Measurements from ENCODE around the gene METTL24. TPM values are rescaled to one million over a fixed set of nuclear protein-coding genes. Genes with fewer than 3 reads are reported as not detected.
"Not testable (repeated sequence)": the region's sequence is repeated elsewhere in the genome, so short reads cannot be mapped to it uniquely, and the experiment has no call there.

The METTL24 gene
- total RNA-seq, 1 experiment from 2014 or later: not detected

GRCh38 chr6:110239526-110240274 lies 118.4 kb downstream of the METTL24 start:
- no peak overlapping the region for H2AFZ ChIP-seq
- no peaks in the 10 kb centered on the region for H3K9me2 ChIP-seq (ENCODE audit: insufficient read depth)
- H3K4me1 ChIP-seq (replicated peaks; ENCODE audit: insufficient read depth): no peaks in the 10 kb centered on the region
- ChIA-PET CTCF (no interaction called here), POLR2A (ENCODE audit: unreplicated experiment) (no interaction called here)
- H3K27me3 ChIP-seq (ENCODE audit: insufficient read depth, low read depth): no peaks in the 10 kb centered on the region
- H3K27ac ChIP-seq: no peak overlapping the region
- no peak for DNase-seq
- H4K20me1 ChIP-seq (ENCODE audit: insufficient read depth): no peaks in the 10 kb centered on the region
- H3K36me3 ChIP-seq (ENCODE audit: low read depth): no peaks in the 10 kb centered on the region
- no peaks in the 10 kb centered on the region for H3F3A ChIP-seq (ENCODE audit: insufficient read depth, low read depth)
- no peak for TF ChIP-seq CTCF (conservative IDR thresholded peaks at IDR 0.05)
- TF ChIP-seq EZH2 (IDR thresholded peaks at IDR 0.05; ENCODE audit: low read depth): no peak
- intact Hi-C loops (cut with micrococcal nuclease; ENCODE audit: unreplicated experiment): no loop called here
- H3K4me2 ChIP-seq: no peak overlapping the region
- no peaks in the 10 kb centered on the region for H3K79me2 ChIP-seq (ENCODE audit: low read depth)
- no peaks in the 10 kb centered on the region for H3K9me3 ChIP-seq (ENCODE audit: insufficient read depth, low read depth)
- H3K4me3 ChIP-seq: no peak overlapping the region
- BruUV-seq (replicated peaks): no TSS peak

GRCh38 chr6:110236007-110236406 lies 122.1 kb downstream of the METTL24 start:
- H3K9me2 ChIP-seq (ENCODE audit: insufficient read depth); H3K27ac ChIP-seq; CTCF ChIA-PET; H3K4me1 ChIP-seq (replicated peaks; ENCODE audit: insufficient read depth); H3F3A ChIP-seq (ENCODE audit: insufficient read depth, low read depth); BruUV-seq (replicated peaks); H4K20me1 ChIP-seq (ENCODE audit: insufficient read depth); H3K36me3 ChIP-seq (ENCODE audit: low read depth); intact Hi-C loops (cut with micrococcal nuclease; ENCODE audit: unreplicated experiment); H2AFZ ChIP-seq; H3K4me2 ChIP-seq; H3K79me2 ChIP-seq (ENCODE audit: low read depth); H3K4me3 ChIP-seq; DNase-seq; H3K27me3 ChIP-seq (ENCODE audit: insufficient read depth, low read depth); H3K9me3 ChIP-seq (ENCODE audit: insufficient read depth, low read depth); POLR2A ChIA-PET (ENCODE audit: unreplicated experiment): not testable (repeated sequence)

GRCh38 chr6:110233770-110234374 lies 124.3 kb downstream of the METTL24 start:
- Histone ChIP-seq H3F3A (ENCODE audit: insufficient read depth, low read depth) (no peaks in the 10 kb centered on the region), H2AFZ (no peak overlapping the region), H3K9me3 (ENCODE audit: insufficient read depth, low read depth) (no peaks in the 10 kb centered on the region), H3K27ac (no peak overlapping the region), H3K27me3 (ENCODE audit: insufficient read depth, low read depth) (no peaks in the 10 kb centered on the region), H3K4me1 (replicated peaks; ENCODE audit: insufficient read depth) (no peaks in the 10 kb centered on the region), H4K20me1 (ENCODE audit: insufficient read depth) (no peaks in the 10 kb centered on the region), H3K4me2 (no peak overlapping the region), H3K79me2 (ENCODE audit: low read depth) (no peaks in the 10 kb centered on the region), H3K4me3 (no peak overlapping the region), H3K9me2 (ENCODE audit: insufficient read depth) (no peaks in the 10 kb centered on the region), H3K36me3 (ENCODE audit: low read depth) (peaks cover 6% of the 10 kb centered on the region)
- ChIA-PET CTCF (no interaction called here), POLR2A (ENCODE audit: unreplicated experiment) (no interaction called here)
- TF ChIP-seq EZH2 (IDR thresholded peaks at IDR 0.05; ENCODE audit: low read depth): no peak
- no peak for TF ChIP-seq CTCF (conservative IDR thresholded peaks at IDR 0.05)
- BruUV-seq (replicated peaks): no TSS peak
- no peak for DNase-seq
- intact Hi-C loops (cut with micrococcal nuclease; ENCODE audit: unreplicated experiment): no loop called here

Data from PC-9 (cell line).